HL-60/S4 treated with retinoic acid at 250 ng/mL for 4 days and 3 days (cell line): ENCODE measurements around the gene SORBS1.

Source experiments
- in situ Hi-C: fragments of 300-500 bp; cut with MboI; formaldehyde crosslinking; loops from 2 replicates; pipeline ENCODE4 v1.7.0; 2022; ENCODE audit warnings: low sequenced_read_pairs

The SORBS1 gene

DNA sequence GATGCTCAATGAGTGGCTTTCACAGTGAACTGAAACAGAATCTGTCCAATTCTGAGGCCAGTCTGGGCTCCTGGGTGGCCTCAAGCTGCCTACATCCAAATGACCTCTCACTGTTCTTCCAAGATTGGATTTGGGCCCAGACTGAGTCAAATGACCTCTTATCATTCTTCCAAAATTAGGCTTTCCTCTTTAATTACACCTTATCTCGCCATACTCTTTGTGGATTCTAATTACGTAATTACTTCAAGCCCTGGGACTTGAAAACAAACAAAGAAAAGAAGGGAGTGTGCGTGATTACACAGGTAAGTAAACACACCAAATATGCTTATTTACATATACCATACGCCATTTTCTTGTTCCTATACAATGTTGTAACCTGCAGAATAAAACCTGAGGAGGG lies 18.8 kb downstream of the SORBS1 start:
- in situ Hi-C loops: no loop called here

DNA sequence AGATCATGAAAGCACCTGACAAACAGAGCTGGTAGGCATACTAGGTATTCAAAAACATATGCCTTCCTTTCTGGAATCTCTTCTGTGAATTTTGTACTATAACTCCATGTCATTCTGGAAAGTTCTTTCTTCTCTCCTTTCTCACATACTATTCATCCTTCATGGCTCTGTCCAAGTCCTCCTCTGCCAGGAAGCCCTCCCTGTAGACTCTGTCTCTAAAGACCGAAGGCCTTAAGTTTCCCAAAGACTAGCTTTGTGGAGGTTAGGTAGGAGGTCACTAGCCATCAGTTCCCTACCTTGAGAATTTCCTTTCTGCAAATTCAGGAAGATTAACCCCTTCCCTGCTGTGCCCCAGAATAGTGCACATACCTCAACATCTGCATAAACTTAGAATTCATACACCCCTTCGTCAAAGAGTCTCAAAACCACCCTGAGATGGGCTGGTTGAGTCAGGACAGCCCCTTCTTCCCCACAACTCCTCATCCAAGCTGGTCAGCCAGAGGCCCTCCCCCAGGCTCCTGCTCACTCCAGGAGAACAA lies 20.6 kb downstream of the SORBS1 start:
- in situ Hi-C loops: no loop called here

DNA sequence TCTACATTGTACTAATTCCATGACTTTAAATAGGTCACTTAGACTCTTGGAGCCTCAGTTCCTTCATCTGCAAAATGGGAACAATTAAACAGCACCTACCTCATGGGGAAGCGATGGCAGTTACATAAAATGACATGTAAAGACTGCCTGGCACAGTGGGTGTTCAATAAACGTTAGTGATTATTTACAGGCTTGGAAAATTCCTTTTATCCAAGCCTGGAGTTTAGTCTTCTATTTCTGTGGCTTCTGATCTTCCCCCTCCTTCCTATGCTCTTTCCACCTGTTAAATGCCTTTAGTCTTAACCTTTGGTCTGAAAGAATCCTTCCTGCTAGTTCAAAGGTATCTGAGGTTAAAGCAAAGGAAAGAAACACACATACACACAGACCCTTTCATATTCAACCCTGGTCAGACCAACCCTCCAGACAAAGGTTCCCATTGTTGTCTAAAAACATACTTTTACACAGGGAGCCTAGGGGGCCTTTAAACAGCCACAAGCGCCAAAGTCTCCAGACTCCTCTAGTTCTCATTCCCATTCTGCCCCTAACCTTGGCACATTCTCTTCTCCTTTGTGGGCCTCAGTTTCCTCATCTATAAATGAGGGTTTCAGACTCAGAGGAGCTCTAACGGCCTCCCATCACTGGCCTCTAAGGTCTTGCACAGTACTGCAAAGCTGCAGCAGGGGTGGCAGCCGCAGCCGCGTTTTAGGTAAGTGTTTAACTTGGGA lies 21.4 kb downstream of the SORBS1 start:
- in situ Hi-C loops: no loop called here

DNA sequence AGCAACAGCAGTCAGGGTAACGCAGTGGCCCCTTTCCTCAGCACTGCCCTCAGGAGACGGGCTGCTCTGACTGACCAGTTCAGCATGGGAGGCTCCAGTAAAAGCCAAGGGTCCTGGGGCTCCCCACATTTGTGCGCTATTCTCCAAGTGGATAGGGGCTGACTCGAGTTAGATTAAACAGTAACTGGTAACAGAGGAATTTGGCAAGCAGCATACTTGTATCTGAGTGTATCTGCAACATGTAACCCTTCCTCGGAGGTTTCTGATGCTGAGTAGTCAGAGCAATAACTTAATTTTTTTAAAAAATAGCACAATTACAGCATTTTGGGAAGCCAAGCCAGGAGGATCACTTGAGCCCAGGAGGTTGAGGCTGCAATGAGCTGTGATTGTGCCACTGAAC lies 22.8 kb downstream of the SORBS1 start:
- in situ Hi-C loops: no loop called here

DNA sequence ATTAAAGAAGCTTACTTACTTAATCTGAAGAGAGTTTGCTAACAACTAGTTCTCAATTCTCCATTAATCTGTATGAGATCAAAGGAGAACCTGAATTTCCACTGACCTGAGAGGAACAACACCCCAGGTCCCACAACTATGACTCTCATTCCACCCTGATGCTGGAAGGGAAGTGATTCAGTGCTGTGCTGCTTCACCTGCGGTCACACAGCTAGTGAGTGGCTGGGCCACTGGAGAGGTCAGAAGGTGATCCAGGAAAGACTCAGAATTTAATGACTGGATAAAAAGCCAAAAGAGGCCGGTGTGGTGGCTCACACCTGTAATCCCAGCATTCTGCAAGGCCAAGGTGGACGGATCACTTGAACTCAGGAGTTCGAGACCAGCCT lies 23.6 kb downstream of the SORBS1 start:
- in situ Hi-C loops: no loop called here

DNA sequence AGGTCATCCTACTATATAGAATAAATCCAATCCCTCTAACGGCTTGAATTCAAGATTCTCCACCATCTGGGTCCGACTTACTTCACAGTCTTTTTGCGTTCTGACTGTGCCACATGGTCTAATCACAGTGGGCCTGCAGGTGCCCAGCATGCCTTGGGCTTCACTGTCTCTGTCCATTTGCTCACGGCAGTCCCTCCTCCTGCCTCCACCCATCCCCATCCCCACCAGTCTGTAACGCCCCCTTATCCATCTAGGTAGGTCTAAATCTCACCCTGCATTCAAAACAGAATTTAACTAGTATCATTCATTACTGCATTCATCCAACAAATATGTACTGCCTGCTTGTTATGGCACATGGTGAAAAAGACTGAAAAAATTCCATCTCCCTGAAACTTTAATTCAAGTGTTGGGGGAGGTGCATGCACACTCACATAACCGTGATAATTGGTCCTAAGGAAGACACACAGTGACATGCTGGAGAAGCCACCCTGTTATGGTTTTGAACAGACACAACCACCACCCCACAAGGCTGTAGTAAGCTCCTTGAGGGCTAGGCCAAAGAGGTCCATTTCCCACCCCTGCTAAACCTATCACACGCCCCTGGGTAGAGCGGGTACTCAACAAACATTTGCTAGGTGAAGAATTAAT lies 24.2 kb downstream of the SORBS1 start:
- in situ Hi-C loops: no loop called here

DNA sequence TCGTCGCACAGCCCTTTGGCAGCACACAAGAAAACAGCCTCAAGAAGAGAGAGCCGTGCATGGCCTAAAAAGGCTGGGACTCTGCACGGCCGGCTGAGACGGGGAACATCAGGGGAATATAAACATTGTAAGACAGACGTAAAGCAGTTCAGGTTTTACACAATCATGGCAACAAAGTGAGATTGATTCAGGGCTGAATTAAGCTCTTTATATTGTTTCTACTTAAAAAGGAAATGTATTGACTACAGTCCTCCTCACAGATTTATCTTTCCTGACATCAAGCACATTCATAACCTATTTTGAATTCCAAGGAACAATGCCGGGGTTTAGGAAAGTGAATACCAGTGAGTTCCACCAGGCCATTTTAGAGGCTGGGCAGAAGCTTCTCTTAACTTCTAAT lies 25.2 kb downstream of the SORBS1 start:
- in situ Hi-C loops: no loop called here

DNA sequence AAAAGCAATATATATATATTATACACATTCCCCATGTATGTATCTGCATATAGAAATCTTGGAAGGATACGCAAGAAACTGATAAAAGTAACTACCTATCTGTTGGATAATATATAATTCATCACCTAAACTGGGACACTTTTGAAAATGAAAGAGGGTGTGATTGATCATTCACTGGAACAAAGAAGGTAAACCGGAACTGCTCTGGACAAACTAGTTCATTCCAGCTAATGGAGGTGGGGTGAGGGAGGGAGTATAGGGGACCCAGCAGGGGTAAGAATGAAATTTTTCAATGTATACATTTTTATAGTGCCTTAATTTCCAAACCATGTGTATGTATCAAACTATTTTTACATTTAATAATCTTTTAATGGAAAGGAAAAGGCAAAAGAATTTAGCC lies 25.6 kb downstream of the SORBS1 start:
- in situ Hi-C loops: no loop called here

DNA sequence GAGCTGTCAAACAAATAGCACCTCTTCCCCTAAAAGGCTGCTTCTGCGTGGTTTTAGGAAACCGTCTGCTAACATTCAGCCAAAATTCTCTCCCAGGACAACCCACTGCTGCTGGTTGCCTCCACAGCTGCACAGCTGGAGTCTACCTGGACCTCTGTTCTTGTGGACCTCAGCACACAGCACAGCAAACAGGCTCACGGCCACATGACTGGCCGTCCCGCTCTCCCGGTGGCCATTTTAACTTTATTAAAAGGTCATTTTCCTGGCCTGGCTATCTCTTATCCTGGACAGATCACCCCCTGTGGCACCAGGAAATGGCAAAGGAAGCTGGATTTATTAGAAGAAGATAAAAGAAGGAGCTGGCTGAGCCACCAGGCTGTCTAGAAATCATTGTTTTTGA lies 27.6 kb downstream of the SORBS1 start:
- in situ Hi-C loops: no loop called here

DNA sequence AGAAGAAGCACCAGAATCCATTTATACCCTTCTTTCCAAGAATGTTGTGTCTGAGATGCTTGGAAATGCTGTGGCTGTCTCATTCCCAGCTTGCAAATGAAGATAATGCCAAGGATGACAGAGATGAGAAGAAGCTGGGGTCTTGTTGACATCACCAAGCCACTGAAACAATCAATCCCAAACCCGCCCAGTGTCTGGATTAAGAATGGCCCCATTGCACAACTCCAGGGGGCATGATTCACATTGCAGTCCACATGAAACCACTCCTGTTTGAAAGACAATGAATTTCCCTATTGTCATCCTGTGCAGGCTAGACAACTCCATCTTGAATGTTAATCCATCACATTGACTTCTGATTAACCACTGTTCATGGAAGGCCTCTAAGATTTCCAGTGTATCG lies 28.6 kb downstream of the SORBS1 start:
- in situ Hi-C loops: no loop called here

DNA sequence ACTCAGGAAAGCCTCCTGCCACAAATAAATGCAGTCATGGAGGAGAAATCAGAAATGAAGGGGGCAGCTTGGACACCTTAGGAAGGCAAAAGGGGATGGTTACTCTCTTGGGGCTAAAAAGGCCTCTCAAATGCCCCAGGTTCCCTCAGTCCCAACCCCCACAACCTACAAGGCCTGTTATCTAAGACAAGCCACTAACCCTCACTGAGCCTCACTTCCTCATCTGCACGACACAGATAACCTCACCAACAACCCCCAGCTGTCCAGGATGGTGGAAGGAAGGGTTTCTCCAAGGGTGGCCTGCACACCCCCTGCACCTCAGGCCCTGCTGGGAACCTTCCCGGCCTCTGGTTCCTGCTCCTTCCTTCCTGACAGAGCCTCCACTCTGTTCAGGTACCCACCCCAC lies 29.2 kb downstream of the SORBS1 start:
- in situ Hi-C loops: no loop called here

DNA sequence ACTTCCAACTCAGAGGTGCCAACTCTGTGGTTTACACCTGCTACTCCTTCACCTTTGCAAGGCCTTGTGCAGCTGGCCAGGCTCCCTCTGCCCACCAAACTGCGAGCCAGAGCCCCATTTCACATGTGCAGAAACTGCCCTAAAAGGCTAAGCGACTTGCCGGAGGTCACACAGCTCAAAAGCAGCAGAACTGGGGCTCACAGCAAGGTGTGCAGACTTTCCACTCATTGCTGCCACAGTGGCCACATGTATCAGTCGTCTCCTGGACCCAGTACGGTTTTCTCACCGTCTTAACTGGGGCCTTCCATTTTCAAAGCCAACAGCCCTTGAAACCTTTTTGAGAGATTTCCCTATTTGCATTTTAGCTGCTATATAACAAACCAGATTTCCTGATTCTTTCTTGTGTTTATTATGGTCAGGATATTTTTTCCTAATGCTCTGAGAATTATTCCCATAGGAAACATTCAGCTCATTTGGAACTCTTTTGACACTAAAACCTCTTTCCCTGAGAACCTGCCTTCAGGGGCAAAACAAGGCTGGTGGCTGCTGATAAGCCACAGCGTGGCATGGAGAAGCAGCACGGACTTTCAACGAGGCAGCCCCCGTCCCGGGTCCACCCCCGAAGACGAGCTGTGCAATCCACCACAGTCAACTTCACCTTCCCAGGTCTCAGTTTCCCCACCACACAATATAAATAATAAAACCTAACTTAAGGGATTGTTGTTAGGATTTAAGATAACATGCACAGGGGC lies 29.9 kb downstream of the SORBS1 start:
- in situ Hi-C loops: no loop called here

DNA sequence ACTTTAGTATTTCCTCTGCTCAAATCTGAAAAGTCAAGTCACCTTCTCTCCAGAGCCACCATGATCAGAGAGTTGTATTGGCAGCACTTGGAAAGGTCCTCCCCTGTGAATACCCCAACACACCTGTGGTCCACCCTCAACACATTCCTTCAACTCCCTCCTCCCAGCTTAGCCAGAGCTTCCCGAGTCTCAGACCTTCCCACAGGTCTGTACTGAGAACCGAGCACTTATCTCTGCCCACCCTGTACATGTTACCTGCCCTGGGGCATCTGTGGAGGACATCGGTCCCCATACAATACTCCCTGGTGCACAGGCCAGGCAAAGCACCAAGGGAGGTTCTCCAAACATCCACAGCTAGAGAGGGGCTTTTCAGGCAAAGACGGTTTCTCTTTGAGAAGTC lies 30.6 kb downstream of the SORBS1 start:
- in situ Hi-C loops: no loop called here

DNA sequence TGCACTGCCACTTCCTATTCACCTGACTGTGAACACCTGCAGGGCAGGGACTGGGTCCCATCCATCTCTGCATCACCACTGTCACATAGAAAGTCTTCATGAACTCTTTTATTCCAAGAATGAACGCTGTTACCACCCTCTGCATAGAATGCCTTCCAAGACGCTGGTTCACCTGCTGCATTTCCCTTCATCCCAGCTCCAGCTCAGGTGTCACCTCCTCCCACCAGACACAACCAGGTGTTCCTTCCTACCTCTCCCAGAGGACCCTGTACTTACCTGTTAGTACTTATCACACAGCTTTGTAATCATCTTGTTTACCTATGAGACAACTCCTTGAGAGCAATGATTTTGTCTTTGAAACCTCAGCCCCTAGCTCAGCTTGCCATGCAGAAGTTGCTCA lies 31.1 kb downstream of the SORBS1 start:
- in situ Hi-C loops: no loop called here

DNA sequence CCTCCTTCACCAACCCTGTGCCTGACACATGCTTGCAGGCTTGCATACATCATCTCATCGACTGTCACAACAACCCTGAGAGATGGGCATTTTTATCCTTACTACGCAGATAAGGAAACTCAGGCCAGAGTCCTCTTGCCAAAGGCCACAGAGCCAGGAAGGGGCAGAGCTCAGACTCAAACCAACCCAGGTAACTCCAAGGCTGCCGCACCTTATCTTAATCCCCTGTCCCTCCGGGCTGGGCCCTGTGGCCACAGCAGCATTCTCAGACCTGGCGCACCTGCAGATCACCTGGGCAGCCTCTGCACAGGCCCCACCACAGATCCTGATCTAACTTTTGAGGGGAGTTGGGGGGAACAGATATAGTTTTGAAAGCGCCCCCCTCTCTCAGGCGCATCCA lies 35.1 kb downstream of the SORBS1 start:
- in situ Hi-C loops: no loop called here

DNA sequence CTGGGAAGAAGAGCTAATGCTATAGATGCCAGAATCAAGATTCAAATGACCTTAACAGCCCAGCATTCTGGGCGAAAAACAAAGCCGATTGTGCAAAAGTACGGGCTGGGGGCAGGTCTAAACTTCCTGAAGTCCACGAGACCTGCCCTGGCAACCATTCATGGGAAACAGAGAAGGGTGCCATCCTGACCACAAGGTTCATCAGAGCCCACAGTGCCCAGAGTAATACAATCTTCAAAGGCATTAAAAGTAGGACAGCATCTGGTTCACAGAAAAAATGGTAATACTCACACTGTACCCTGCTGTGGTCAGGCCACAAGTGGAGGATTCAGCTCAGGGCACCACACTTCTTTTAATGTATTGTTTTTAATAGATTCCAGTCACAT lies 36.1 kb downstream of the SORBS1 start:
- in situ Hi-C loops: no loop called here

DNA sequence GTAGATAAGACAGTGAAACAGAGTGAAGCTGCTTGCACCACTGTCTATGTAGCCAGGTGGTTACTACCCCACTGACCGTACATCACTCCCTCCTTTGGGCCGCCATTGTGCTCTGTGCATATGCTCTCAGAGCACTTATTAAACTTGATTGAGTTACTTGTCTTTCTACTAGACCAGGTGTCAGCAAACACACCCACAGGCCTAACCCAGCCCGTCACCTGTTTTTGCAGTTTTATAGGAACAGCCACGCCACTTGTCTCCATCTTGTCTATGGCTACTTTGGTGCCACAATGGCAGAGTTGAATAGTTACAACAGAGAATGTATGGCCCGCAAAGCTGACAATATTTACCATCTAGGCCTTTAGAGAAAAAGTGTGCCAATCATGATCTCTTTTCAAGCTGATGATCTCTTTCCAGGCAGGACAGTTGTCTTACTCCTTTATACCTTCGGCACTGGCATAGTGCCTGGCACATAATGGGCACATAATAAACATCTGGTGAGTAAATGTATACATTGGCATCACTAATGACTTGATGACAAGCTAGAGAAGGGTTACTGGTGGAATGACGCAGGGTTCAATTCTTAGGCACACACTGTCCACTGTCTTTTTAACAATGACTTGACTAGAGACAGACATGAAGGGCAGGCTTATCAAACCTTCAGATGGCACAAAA lies 36.7 kb downstream of the SORBS1 start:
- in situ Hi-C loops: no loop called here

DNA sequence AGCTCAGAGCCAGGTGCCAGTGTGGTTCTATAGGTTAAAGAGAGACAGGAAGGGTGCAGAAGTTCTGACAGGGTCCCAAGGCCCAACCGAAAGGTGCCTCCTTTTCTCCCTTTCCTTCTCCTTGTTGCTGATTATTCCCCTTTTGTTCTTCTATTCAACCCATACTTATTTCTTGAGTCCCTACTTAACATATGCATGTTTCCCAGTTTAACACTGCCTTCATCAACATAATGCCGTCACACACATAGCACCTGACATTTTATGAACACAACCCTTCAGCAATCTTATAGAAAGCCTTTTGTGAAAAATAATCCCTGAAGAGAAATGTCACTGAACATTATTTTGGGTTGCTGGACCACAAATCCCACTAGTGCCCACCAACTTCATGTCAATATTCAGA lies 39.1 kb downstream of the SORBS1 start:
- in situ Hi-C loops: no loop called here

DNA sequence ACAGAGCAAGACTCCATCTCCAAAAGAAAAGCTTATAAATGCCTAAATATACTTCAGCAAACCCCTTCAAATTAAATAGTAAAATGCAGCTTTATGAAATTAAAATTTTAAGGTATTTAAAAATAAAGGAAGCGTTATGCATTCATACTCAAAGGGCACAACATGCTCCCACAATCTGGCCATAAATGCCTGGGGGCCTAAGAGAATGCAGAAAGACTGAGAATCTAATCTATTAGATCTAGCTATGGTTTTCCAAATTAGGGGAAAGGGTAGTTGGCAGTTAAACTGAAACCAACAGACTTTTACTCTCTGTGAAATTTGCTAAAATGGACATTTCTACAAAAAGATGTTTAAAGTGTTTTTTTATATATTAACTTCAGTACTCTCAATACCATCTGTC lies 40.6 kb downstream of the SORBS1 start:
- in situ Hi-C loops: no loop called here

DNA sequence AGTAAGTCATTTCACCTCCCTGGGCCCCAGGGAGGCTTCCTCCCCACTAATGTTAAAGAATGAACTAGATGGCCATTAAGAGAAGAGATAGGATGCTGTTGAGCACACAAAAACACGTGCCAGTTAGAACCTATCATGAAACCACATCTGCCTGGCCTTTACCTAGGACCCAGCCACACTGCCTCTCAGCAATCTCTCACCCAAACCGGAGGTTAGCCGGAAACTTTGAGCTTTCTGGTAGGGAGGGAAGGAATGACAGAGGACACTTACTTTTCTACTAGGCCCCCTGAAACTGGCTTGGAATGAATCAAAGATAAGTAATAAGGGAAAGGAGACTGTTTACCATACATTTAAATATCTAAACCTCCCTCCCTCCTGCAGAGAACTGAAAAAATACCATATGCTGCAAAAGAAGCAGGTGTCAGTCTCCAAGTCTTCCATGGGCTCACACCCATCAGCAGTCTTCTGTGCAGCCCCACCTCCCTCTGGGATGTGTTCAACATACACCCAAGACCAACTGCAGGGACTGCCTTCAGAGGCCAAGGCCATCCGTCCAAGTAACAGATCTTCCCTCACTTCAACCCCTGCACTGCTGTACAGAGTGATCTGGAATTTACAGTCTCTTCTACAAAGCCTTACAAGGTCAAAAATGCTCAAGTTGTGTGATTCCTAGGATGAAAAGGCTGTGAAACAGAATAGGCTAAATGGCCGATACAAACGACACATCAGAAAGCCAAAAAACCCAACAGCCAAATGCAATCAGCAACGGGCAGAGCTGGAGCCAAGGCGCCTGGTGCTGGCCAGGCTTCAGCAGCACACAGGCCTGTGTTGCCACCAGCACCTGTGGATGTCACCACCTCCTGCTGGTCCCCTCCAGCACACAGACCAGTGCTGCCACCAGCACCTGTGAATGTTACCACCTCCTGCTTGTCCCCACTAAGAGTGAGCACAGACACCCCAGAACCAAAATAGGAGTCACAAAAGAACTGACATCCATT lies 42.4 kb downstream of the SORBS1 start:
- in situ Hi-C loops: no loop called here
